HG03060 (cell line): Measurements from ENCODE around the gene NANP.
"Not testable (repeated sequence)": the region's sequence is repeated elsewhere in the genome, so short reads cannot be mapped to it uniquely, and the experiment has no call there.

ENCODE experiments used
- ATAC-seq: cut with Tn5 transposase; IDR thresholded peaks from one replicate; pipeline ENCODE4 v1.9.1; 2021; ENCODE audit warnings: low read depth, moderate number of reproducible peaks; ENCODE audit not compliant: unreplicated experiment

NANP gene

DNA sequence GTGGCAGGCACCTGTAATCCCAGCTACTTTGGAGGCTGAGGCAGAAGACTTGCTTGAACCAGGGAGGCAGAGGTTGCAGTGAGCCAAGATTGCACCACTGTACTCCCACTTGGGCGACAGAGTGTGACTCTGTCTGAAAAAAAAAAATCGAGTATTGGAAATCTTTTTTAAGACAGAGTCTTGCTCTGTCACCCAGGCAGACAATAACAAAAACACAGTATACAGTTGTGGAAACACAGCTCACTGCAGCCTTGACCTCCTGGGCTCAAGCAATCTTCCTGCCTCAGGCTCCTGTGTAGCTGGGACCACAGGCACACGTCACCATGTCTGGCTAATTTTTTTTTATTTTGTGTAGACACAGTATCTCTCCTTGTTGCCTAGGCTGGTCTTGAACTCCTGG, 15.0 kb downstream of the NANP start:
- no peak for ATAC-seq

DNA sequence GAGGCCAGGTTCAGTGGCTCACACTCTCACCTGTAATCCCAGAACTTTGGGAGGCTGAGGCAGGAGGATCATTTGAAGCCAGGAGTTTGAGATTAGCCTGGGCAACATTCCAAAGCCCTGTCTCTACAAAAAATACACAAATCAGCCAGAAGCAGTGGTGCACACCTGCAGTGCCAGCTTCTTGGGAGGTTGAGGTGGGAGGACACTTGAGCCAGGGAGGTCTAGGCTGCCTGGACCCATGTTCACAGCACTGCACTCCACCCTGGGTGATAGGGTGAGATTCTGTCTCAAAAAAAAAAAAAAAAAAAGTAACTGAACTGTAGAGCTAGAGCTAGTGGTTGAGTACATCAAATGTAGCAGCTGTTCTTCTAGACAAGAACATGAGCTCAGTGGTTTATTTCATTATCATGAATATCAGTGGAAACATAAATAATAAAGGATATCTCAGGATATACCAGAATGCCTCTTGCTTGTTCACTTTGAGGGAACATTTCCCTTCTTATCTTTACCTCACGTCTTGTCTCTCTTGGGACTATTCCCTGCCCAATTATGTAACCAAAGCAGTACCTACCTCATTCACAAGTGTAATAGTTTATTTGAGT, 17.6 kb downstream of the NANP start:
- no peak for ATAC-seq

DNA sequence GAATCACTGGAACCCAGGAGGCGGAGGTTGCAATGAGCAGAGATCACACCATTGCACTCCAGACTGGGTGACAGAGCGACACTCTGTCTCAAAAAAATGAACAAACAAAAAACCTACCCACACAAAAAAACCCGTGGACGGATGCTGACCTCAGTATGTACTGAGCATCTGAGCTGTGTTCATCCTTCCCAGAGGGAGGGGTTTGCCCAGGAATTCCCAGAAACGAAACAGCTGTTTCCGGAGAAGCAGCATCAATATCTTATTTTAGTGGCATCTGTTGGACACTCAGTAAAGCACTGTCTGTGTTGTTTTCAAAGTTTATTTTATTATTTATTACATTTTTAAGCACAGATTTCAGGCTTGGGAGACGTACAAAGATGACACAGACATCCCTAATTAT, 18.7 kb downstream of the NANP start:
- ATAC-seq = no peak

DNA sequence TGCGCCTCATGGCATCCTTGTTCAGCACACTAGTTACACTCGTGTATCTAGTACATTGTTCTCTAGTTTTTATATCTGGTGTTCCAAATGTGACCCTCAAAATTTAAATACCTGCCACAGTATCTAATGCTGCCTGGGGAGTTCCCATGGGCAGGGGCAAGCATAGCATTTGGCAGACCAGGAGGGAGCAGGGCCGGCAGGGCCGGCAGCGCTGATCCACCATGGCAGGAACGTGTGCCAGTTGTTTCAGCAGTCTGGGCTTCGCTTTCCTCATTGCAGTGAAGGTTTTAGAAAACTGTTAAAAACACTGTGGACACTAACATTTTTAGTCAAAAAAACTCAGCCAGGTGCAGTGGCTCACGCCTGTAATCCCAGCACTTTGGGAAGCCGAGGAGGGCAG, 19.2 kb downstream of the NANP start:
- no peak for ATAC-seq

DNA sequence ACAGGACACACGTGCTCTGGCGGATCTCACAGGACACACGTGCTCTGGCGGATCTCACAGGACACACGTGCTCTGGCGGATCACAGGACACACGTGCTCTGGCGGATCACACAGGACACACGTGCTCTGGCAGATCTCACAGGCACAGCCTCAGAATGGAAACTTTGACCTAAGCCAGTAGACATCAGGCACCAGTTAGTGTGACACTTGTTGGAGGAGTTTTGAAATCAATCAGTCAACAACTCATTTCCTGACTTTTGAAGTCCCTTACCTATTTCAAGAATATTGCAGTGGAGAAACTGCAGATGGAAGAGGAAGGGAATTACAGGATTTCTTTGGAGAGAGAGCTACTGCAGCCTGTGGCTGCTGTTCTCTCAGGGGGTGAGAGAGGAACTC, 20.9 kb downstream of the NANP start:
- not testable (repeated sequence) for ATAC-seq

- ATAC-seq = not testable (repeated sequence)
Measured at GRCh38 chr20:25602191-25602913, 21.5 kb downstream of the NANP start.

GRCh38 chr20:25601659-25602058, 22.2 kb downstream of the NANP start:
- ATAC-seq = no peak

- ATAC-seq = no peak
Measured at GRCh38 chr20:25600632-25601031, 23.2 kb downstream of the NANP start.

DNA sequence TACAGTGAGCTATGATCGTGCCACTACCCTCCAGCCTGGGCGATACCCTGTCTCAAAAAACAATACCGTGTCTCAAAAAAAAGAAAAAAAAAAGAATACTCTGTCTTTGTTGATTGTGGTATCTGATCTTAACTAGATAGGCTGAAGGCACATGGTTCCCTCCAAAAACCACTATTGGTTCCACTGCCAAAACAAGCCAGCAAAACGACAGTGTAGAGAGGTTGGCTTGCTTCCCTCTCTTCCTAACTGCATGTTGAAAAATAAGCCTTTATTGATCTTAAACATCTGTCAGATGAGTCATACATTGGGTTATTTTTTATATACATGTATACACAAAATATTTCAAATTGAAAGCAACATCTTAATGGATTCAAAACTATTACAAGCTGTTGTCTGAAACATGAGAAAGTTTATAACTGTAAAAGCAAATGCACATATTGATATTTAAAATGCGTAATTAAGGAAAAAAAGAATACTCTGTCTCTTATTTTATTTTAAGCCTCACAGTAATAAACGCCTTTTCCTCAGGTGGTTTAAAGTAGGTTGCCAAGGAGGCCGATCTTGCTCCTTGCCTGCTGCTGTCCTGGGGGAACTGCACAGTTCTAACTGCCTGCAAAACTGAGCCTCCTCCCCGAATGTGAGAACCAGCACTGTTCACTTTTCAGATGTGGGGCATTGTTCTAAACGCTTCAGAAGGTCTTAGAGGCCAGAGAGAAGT, 31.5 kb downstream of the NANP start:
- ATAC-seq = no peak

GRCh38 chr20:25590778-25591177, 33.0 kb downstream of the NANP start:
- not testable (repeated sequence) for ATAC-seq

DNA sequence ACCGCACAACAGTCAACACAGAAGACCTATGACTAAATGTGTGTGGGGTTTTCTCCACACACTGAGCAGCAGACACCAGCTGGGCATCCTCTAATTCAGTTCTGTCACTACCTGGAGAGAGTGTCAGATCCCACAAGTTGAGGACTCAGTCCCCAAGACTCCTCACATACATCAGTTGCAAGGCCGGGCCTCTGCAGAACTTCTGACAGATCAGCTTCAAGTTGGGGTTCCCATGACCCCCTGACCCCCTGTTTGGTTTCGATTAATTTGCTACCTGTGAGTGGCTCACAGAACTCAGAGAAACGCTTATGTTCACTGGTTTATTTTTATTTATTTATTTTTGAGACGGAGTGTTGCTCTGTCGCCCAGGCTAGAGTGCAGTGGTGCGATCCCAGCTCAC, 35.3 kb downstream of the NANP start:
- ATAC-seq = no peak

DNA sequence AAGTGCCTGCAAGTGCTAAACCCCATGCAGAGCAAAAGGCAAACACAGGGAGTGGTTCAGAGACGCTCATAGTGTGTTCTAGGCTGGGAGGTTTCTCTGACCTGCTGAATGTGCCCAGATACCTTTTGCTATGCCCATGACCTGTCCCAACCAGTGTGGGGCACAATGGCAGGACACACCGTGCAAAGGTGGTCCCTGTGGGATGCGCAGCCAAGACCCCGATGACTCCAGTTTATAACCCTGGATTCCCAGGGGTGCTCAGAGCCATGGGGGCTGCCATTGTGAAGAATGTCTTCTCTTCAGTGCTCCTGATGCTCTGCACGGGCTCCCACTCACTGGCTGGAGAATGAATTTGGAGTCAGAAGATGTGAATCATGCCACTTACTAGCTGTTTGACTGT, 36.3 kb downstream of the NANP start:
- ATAC-seq = no peak

GRCh38 chr20:25586877-25587276, 36.9 kb downstream of the NANP start:
- no peak for ATAC-seq

DNA sequence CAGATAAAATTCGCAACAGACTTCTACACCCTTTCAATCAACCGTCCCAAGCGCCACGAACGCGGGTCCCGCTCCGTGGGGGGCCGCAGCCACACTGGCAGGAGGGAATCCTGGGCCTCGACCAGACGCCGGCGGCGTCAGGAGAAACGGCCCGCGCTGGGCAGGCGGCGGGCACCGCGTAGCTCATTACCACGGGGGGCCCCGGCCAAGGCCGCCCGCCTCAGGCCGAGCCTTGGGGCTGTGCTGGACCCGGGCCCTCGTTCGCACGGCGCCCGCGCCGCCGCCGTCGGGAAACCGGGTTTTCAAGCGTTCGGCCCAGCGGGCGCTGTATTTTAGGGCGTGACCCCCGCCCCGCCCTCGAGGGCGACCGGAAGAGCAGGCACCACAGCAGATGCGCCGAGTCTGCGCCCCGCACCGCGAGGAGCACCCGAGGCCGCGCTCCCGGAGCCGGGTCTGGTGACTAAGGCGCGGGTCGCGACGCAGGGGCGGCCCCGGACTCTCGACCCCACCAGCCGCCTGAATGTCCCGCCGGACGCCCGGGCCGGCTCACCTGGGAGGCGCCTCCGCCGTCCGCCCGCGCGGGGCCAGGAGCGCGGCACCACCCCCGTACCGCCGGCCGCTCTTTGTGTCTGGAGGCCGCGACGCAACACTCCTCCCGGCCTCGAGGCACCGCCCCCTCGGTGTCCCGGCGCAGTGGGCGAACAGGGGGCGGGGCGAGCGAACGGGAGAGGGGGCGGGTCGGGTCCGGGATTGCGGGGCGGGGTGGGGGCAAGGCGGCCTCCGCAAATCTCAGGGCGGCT, 38.7 kb downstream of the NANP start, which contains the start of gene NINL:
NINL (minus strand) TSS at position 627 of the 800 bp plus-strand sequence. CDS start 58,944 bp downstream, outside the sequence.
- no peak for ATAC-seq

GRCh38 chr20:25583607-25584006, 40.2 kb downstream of the NANP start:
- ATAC-seq = not testable (repeated sequence)

- ATAC-seq = no peak
Measured at GRCh38 chr20:25580711-25581110, 43.1 kb downstream of the NANP start.

GRCh38 chr20:25579081-25579770, 44.6 kb downstream of the NANP start:
- ATAC-seq = no peak

GRCh38 chr20:25576783-25577530, 46.9 kb downstream of the NANP start:
- no peak for ATAC-seq

DNA sequence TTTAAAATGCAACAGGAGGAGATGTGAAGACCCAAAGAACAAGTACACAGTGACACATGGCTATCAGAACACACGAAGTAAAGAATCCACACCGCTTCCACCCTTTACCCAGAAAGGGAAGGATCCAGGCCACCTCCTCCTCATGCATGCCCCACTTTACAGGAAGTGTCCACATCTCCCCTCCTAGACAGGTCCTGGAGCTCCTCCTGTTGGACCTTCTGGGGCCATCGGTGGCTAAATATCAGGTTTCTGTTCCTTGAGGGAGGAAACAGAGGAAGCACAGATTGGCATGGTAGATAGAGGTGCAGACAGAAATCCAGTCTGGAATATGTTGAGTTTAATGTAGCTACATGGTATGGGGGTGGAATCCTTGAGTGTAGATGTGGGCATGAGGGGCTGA, 49.4 kb downstream of the NANP start:
- no peak for ATAC-seq
